ENCODE measurements around the gene ATF7IP.
A peak's percentile ranks its signal among the peaks of the same experiment; 100 is the strongest.

ATF7IP gene

DNA sequence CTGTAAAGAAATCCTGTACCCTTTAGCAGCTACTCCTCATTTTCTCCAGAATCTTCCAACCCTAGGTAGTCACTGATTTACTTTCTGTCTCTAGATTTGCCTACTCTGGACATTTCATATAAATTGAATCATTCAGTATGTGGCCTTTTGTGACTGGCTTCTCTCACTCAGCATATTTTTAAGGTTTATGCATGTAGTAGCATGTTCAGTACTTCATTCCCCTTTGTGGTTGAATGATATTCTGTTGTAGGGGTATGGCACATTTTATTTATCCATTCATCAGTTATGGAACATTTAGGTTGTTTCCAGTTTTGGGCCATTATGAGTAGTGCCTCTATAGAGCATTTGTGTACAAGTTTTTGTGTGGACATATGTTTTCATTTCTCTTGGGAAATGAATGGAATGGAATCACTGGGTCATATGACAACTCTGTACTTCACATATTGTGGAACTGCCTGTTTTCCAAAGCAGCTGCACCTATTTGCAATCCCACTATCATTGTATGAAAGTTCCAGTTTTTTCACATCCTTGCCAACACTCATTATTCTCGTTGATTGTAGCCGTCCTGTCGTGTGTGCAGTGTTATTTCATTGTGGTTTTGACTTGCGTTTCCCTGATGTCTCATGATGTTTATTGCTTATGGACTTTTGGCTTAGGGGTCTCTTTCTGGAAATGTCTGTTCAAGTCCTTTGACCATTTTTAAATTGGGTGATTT lies 57.2 kb downstream of the ATF7IP start:
- Mint-ChIP-seq H3K4me3 (no peak overlapping the region), H3K27me3 (ENCODE audit: low read depth) (no peaks in the 10 kb centered on the region), H3K27ac (no peak overlapping the region), H3K36me3 (ENCODE audit: low read depth) (peaks cover 62% of the 10 kb centered on the region), H3K9me3 (peaks cover 45% of the 10 kb centered on the region), H3K4me1 (ENCODE audit: low read depth) (peaks cover 36% of the 10 kb centered on the region)

DNA sequence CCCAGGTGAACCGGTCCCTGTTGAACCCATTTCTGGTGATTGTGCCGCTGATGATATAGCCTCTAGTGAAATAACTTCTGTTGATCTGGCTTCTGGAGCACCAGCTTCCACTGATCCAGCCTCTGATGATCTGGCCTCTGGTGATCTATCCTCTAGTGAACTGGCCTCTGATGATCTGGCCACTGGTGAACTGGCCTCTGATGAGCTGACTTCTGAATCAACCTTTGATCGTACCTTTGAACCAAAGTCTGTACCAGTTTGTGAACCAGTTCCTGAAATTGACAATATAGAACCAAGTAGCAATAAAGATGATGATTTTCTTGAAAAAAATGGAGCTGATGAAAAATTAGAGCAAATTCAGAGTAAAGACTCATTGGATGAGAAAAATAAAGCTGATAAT lies 59.1 kb downstream of the ATF7IP start:
- Mint-ChIP-seq H3K27ac (no peak overlapping the region), H3K4me1 (ENCODE audit: low read depth) (peaks cover 39% of the 10 kb centered on the region), H3K9me3 (peaks cover 46% of the 10 kb centered on the region), H3K36me3 (ENCODE audit: low read depth) (peaks cover 71% of the 10 kb centered on the region), H3K27me3 (ENCODE audit: low read depth) (no peaks in the 10 kb centered on the region), H3K4me3 (no peak overlapping the region)

DNA sequence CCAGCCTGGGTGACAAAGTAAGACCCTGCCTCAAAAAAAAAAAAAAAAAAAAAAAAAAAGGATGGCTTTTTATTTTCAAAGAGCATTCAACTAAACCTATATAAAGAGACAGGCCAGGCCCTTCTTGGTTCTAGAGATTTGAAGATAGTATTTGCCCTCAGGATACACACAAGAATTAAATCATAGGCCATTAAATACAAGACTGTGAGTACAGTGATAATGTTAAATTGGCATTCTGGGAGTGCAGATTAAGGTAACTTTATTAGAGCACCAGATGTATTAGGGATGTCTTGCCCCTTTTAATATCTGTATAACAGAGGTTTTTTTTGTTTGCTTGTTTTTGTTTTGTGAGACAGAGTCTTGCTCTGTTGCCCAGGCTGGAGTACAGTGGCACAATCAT lies 61.3 kb downstream of the ATF7IP start:
- H3K27ac Mint-ChIP-seq, result no peak overlapping the region
- H3K4me3 Mint-ChIP-seq, result no peak overlapping the region
- H3K4me1 Mint-ChIP-seq (ENCODE audit: low read depth), result peaks cover 37% of the 10 kb centered on the region
- H3K36me3 Mint-ChIP-seq (ENCODE audit: low read depth), result peaks cover 64% of the 10 kb centered on the region
- H3K27me3 Mint-ChIP-seq (ENCODE audit: low read depth), result no peaks in the 10 kb centered on the region
- H3K9me3 Mint-ChIP-seq, result peaks cover 37% of the 10 kb centered on the region

DNA sequence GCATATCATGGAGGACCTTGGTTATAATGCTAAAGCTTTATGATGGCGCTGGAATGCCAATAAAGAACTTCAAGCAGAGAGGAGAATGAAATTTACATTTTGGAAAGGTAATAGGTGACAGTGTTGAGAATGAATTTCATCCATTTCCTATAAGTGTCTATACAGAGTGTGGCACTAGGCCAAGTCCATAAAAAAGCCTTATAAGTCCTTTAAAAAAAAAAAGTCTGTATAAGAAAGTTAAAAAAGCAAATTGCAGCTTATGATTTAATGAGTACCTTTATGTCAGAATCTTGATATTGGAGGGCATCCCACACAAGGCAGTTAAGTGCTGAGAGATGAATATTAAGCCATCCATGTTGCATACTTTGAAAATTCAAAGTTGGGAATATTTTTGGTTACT lies 62.4 kb downstream of the ATF7IP start:
- peaks cover 59% of the 10 kb centered on the region for H3K36me3 Mint-ChIP-seq (ENCODE audit: low read depth)
- H3K27ac Mint-ChIP-seq, result no peak overlapping the region
- H3K4me3 Mint-ChIP-seq, result no peak overlapping the region
- H3K4me1 Mint-ChIP-seq (ENCODE audit: low read depth), result peaks cover 37% of the 10 kb centered on the region
- no peaks in the 10 kb centered on the region for H3K27me3 Mint-ChIP-seq (ENCODE audit: low read depth)
- peaks cover 26% of the 10 kb centered on the region for H3K9me3 Mint-ChIP-seq

DNA sequence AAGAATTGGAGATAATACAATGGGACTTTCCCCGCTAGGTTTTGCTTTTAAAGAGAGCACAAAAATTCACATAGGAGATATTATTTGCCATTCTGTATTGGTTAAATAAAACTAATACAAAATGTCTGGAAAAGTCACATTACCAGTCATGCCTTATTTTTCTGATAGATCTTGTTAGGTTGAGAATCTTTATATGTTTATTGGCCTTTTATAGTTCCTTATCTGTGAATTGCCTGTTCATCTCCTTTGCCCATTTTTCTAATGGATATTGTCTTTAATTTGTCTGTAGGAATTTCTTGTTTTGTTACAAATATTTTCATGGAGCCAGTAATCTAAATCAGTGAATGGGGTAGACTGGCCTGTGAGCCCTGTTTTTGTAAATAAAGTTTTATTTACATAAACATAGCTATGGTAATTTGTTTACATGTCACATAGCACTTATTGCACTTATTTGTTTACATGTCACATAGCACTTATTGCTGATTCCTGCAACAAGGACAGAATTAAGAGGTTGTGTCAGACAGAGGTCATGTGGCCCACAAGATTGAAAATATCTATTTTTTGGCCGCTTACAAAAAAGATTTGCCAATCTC lies 65.0 kb downstream of the ATF7IP start:
- peaks cover 7% of the 10 kb centered on the region for H3K9me3 Mint-ChIP-seq
- peaks cover 34% of the 10 kb centered on the region for H3K4me1 Mint-ChIP-seq (ENCODE audit: low read depth)
- no peak overlapping the region for H3K4me3 Mint-ChIP-seq
- peaks cover 47% of the 10 kb centered on the region for H3K36me3 Mint-ChIP-seq (ENCODE audit: low read depth)
- no peaks in the 10 kb centered on the region for H3K27me3 Mint-ChIP-seq (ENCODE audit: low read depth)
- no peak overlapping the region for H3K27ac Mint-ChIP-seq

DNA sequence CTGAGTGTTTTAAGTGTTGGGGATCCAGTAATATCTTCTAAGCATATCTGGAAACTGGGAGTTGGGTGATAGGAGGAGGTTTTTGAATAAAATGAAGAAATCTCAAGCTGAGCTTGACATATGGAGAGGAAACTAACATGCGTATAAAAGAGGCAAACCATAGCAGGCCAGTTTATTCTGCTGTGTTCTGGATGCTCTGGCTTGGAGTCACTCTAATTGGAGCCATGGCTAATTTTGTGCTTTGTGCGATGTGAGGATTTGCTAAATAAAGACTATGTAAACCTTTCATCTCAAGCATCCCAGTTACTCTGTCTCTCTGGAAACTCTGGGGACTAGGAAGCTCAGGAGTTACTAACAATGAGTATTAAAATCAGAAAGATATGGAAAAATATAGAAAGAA lies 66.5 kb downstream of the ATF7IP start:
- Mint-ChIP-seq H3K27ac (no peak overlapping the region), H3K4me1 (ENCODE audit: low read depth) (peaks cover 31% of the 10 kb centered on the region), H3K4me3 (no peak overlapping the region), H3K9me3 (peaks cover 7% of the 10 kb centered on the region), H3K36me3 (ENCODE audit: low read depth) (peaks cover 52% of the 10 kb centered on the region), H3K27me3 (ENCODE audit: low read depth) (no peaks in the 10 kb centered on the region)

DNA sequence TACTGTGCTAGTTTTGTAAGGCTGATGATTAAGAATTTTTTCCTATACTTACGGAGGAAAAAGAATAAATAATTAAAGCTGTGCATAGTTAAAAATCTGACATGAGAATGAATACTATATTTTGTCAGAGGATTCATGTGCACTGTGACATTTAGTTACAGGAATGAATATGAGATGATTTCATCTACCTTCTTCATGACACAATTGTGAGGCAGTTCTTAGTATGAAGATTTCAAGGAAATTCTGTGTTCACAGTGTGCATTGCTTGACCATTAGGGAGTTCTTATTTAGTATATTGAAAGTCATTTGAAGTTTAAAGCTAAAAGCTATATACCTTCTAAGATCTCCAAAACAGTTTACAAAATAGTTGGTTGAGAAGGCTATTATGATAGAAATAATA lies 70.1 kb downstream of the ATF7IP start:
- H3K27ac Mint-ChIP-seq, result no peak overlapping the region
- peaks cover 19% of the 10 kb centered on the region for H3K4me1 Mint-ChIP-seq (ENCODE audit: low read depth)
- H3K4me3 Mint-ChIP-seq, result no peak overlapping the region
- H3K36me3 Mint-ChIP-seq (ENCODE audit: low read depth), result peaks cover 48% of the 10 kb centered on the region
- H3K27me3 Mint-ChIP-seq (ENCODE audit: low read depth), result no peaks in the 10 kb centered on the region
- peaks cover under 1% of the 10 kb centered on the region for H3K9me3 Mint-ChIP-seq

DNA sequence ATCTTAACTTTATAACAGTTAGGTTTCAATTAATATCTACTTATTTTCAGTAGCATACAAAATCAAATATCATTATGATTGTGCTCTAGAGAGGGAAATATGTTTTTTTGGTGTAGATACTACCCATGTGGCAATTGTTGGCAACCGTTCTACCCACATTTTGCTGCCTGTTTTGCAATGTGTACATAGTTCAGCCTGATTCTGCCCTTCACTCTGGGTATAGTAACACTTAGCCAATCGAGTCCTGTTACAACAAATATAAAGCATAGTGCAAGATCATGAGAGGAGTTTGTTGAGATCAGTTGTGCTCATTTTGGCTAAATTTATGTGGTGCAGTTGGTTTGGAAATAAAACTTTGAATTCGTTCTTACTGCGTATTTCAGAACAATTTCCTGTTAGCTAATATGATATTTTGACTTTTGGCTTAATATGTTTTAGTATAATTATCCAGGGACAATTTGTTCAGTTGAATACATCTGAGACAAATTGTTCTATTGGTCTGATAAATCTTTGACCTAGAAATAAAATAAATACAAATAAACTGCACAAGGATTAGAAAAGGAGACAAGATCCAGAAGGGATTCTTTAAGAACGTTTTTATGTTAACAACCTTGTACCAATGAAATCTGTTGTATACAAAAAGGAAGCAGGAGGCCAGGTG lies 76.9 kb downstream of the ATF7IP start:
- Mint-ChIP-seq H3K4me1 (ENCODE audit: low read depth) (peaks cover 15% of the 10 kb centered on the region), H3K36me3 (ENCODE audit: low read depth) (peaks cover 57% of the 10 kb centered on the region), H3K4me3 (no peak overlapping the region), H3K27ac (no peak overlapping the region), H3K9me3 (peaks cover 3% of the 10 kb centered on the region), H3K27me3 (ENCODE audit: low read depth) (no peaks in the 10 kb centered on the region)

DNA sequence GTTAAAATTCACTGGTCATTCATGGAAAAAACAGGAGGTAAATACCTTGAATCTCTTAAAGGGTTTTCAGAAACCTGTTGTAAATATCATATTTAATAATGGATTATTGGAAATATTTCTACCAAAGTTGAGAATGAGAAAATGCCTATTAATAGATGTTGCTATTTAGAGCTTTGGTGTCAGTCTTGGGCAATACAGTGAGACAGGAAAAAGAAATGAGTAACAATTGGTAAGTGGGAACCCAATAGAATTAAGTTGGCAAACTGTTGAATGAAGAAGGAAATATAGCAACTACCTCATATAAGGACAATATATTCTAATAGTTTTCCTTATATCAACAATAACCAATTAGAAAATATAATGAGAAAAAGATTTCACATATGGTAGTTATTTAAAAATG lies 78.0 kb downstream of the ATF7IP start:
- H3K4me3 Mint-ChIP-seq, result no peak overlapping the region
- no peaks in the 10 kb centered on the region for H3K27me3 Mint-ChIP-seq (ENCODE audit: low read depth)
- H3K27ac Mint-ChIP-seq, result no peak overlapping the region
- peaks cover 3% of the 10 kb centered on the region for H3K9me3 Mint-ChIP-seq
- H3K4me1 Mint-ChIP-seq (ENCODE audit: low read depth), result peaks cover 18% of the 10 kb centered on the region
- peaks cover 63% of the 10 kb centered on the region for H3K36me3 Mint-ChIP-seq (ENCODE audit: low read depth)

DNA sequence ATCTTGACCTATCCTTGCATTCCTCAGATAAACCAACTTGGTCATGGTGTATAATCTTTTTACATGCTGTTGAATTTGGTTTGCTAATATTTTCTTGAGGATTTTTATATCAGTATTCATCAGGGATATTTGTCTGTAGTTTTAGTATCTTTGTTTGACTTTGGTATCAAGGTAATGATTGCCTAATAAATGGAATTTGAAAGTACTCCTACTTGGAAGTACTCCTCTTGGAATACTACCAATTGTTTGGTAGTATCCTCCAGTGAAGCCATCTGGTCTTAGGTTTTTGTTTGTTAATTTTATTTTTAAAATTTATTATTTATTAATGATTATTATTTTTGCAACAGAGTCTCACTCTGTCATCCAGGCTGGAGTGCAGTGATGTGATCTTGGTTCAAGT lies 85.0 kb downstream of the ATF7IP start:
- no peak overlapping the region for H3K27ac Mint-ChIP-seq
- H3K4me1 Mint-ChIP-seq (ENCODE audit: low read depth), result peaks cover 46% of the 10 kb centered on the region
- no peak overlapping the region for H3K4me3 Mint-ChIP-seq
- H3K36me3 Mint-ChIP-seq (ENCODE audit: low read depth), result peaks cover 72% of the 10 kb centered on the region
- no peaks in the 10 kb centered on the region for H3K27me3 Mint-ChIP-seq (ENCODE audit: low read depth)
- H3K9me3 Mint-ChIP-seq, result no peaks in the 10 kb centered on the region

DNA sequence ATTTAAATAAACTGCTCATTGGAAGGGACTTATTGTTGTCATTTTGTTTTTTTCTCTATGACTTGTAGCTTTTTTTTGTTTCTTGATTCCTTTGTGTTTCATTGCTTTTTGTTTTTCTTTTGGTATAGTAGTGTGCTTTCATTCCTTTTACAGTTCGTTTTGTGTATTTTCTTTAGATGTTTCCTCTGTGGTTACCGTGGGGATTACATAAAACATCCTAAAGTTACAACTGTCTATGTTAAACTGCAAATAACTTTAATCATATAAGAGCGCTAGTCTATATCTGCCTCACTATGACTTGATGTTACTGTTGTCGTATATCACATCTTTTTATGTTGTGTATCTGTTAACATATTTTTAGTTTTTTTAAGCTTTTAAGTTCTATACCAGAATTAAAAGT lies 86.9 kb downstream of the ATF7IP start:
- no peaks in the 10 kb centered on the region for H3K9me3 Mint-ChIP-seq
- no peaks in the 10 kb centered on the region for H3K27me3 Mint-ChIP-seq (ENCODE audit: low read depth)
- peak overlapping the region; percentile 70 for H3K27ac Mint-ChIP-seq
- peaks cover 46% of the 10 kb centered on the region for H3K4me1 Mint-ChIP-seq (ENCODE audit: low read depth)
- H3K36me3 Mint-ChIP-seq (ENCODE audit: low read depth), result peaks cover 68% of the 10 kb centered on the region
- H3K4me3 Mint-ChIP-seq, result peak overlapping the region; percentile 44

DNA sequence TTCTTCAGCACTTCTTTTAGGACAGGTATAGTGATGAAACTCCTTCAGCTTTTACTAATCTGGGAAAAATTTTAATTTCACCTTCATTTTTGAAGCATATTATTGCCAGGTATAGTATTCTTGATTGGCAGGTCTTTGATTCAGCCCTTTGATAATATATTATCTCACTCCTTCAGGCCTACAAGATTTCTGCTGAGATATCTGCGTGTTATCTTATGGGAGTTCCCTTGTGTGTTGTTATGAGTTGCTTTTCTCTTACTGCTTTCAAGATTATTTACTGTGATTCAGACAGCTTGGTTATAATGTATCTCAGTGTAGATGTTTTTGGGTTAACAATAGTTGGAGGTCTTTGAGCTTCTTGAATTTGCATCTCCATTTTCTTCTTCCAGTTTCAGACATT lies 87.4 kb downstream of the ATF7IP start:
- no peaks in the 10 kb centered on the region for H3K9me3 Mint-ChIP-seq
- H3K4me3 Mint-ChIP-seq, result no peak overlapping the region
- peak overlapping the region; percentile 71 for H3K27ac Mint-ChIP-seq
- peaks cover 42% of the 10 kb centered on the region for H3K4me1 Mint-ChIP-seq (ENCODE audit: low read depth)
- peaks cover 63% of the 10 kb centered on the region for H3K36me3 Mint-ChIP-seq (ENCODE audit: low read depth)
- no peaks in the 10 kb centered on the region for H3K27me3 Mint-ChIP-seq (ENCODE audit: low read depth)

DNA sequence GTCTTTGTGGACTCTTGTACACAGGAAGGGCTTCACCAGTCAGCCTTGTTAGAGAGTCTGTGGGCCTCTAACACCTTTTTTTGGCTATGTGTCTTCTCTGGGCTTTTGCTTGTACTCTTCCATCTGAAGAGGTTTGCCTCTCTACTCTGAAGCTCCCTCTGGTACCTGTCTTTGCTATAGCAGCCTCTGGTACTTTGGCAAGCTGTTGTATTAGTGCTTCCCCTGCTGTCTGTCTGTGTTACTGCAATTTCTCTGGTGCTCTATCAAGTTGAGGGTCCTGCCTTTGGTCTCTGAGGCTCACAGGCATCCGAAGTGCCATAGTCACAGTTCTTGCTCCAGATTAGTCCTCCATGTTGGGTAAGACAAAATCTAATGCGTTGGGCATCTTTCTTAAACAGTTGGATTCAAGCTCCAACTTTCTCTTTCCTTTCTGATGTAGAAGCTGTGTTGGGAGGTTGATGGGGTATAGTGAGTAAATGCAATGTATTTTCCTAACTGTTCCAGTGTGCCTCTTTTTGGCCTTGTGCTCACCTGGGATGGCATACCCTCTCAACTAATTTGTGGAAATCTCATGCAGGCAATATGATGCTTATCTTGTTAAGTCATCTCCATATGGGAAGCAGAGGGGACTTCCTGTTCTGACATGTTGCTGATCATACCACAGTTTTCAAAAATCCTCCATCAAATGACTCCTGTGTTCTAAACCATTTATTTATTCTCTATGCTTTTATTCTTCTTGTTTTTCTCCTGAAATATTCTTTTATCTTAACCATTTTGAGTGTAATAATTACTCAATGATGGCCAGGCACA lies 88.8 kb downstream of the ATF7IP start:
- Mint-ChIP-seq H3K27ac (peak overlapping the region; percentile 71), H3K27me3 (ENCODE audit: low read depth) (no peaks in the 10 kb centered on the region), H3K4me3 (peak overlapping the region; percentile 56), H3K4me1 (ENCODE audit: low read depth) (peaks cover 41% of the 10 kb centered on the region), H3K9me3 (no peaks in the 10 kb centered on the region), H3K36me3 (ENCODE audit: low read depth) (peaks cover 54% of the 10 kb centered on the region)

DNA sequence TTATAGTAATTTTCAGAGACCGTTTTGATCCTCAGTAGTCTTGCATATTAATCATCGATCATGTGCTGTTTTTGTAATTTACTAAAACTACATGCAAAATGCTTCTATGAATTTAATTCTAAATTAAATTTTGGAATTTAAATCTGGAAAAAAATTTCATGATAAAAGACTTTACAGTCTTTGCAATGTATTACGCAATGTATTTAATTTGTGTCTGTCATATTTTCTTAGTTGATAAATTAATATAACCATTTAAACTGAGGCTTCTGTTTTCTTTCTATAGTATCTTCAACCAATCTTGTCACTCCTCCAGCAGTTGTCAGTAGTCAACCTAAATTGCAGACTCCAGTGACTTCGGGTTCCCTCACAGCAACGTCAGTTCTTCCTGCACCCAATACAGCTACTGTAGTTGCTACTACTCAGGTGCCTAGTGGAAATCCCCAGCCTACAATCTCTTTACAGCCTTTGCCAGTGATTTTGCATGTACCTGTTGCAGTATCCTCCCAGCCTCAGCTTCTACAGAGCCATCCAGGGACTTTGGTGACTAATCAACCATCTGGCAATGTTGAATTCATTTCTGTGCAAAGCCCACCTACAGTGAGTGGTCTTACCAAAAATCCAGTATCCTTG lies 94.8 kb downstream of the ATF7IP start:
- H3K4me3 Mint-ChIP-seq, result no peak overlapping the region
- peak overlapping the region; percentile 61 for H3K27ac Mint-ChIP-seq
- H3K27me3 Mint-ChIP-seq (ENCODE audit: low read depth), result no peaks in the 10 kb centered on the region
- H3K4me1 Mint-ChIP-seq (ENCODE audit: low read depth), result peaks cover 13% of the 10 kb centered on the region
- H3K36me3 Mint-ChIP-seq (ENCODE audit: low read depth), result peaks cover 42% of the 10 kb centered on the region
- no peaks in the 10 kb centered on the region for H3K9me3 Mint-ChIP-seq

Measured in T-helper 1 cell treated with Interleukin-12 subunit alpha and Interleukin-12 subunit beta and Interleukin-4 antibody, amounts not matched to agents 30 μg/mL and 1 μg/mL, for 36 hours (primary cell).